LoVo (cell line): ENCODE measurements around the gene GCSH.

ENCODE experiments used
- DNase-seq: peaks from one replicate; pipeline ENCODE4 v3.0.0-alpha.2; 2016; ENCODE audit warnings: low spot score

GCSH gene

GRCh38 chr16:81041696-81042095, 54.5 kb downstream of the GCSH start:
- DNase-seq, result no peak

- no peak for DNase-seq
Measured at GRCh38 chr16:81040842-81041241, 55.4 kb downstream of the GCSH start.

- DNase-seq, result no peak
Measured at GRCh38 chr16:81040131-81040530, 56.1 kb downstream of the GCSH start.

- DNase-seq, result peak; percentile 4
Measured at GRCh38 chr16:81036751-81037350, 59.3 kb downstream of the GCSH start.

- DNase-seq, result peak; percentile 16
Measured at GRCh38 chr16:81035975-81036750, 60.0 kb downstream of the GCSH start.

- DNase-seq, result peak; percentile 90
Measured at GRCh38 chr16:81035398-81035974, 60.7 kb downstream of the GCSH start, which contains the start of gene ATMIN. TSS of gene ATMIN (plus strand) at chr16:81035842. CDS start at chr16:81035871, 29 bp downstream.
